GM18526 (cell line): ENCODE results near the gene IFT88.

Experiments
- POLR2A ChIP-seq: IDR thresholded peaks from 3 replicates; pipeline ENCODE4 v1.6.1; 2011; ENCODE audit not compliant: insufficient read length; ENCODE audit errors: extremely low read depth

The IFT88 gene

GRCh38 chr13:20585371-20585770 lies 18.4 kb downstream of the IFT88 start:
- no peak for TF ChIP-seq POLR2A

- TF ChIP-seq POLR2A: no peak
Measured at GRCh38 chr13:20588529-20589110, 21.7 kb downstream of the IFT88 start.

GRCh38 chr13:20590561-20590960 lies 23.6 kb downstream of the IFT88 start:
- no peak for TF ChIP-seq POLR2A

GRCh38 chr13:20592606-20593005 lies 25.6 kb downstream of the IFT88 start:
- TF ChIP-seq POLR2A: no peak

GRCh38 chr13:20594280-20594679 lies 27.3 kb downstream of the IFT88 start:
- no peak for TF ChIP-seq POLR2A

- TF ChIP-seq POLR2A: no peak
Measured at GRCh38 chr13:20607015-20607414, 40.1 kb downstream of the IFT88 start.

- TF ChIP-seq POLR2A: no peak
Measured at GRCh38 chr13:20608438-20609020, 41.6 kb downstream of the IFT88 start.

GRCh38 chr13:20609145-20609544 lies 42.2 kb downstream of the IFT88 start:
- TF ChIP-seq POLR2A: no peak

- no peak for TF ChIP-seq POLR2A
Measured at GRCh38 chr13:20610006-20610405, 43.0 kb downstream of the IFT88 start.

GRCh38 chr13:20616059-20616797 lies 49.3 kb downstream of the IFT88 start:
- no peak for TF ChIP-seq POLR2A

GRCh38 chr13:20623000-20623399 lies 56.0 kb downstream of the IFT88 start:
- TF ChIP-seq POLR2A: no peak

GRCh38 chr13:20624213-20624612 lies 57.3 kb downstream of the IFT88 start:
- no peak for TF ChIP-seq POLR2A

GRCh38 chr13:20633802-20634201 lies 66.8 kb downstream of the IFT88 start:
- no peak for TF ChIP-seq POLR2A

GRCh38 chr13:20636079-20636478 lies 69.1 kb downstream of the IFT88 start:
- no peak for TF ChIP-seq POLR2A

GRCh38 chr13:20637811-20638210 lies 70.9 kb downstream of the IFT88 start:
- no peak for TF ChIP-seq POLR2A

GRCh38 chr13:20647758-20648157 lies 80.8 kb downstream of the IFT88 start:
- TF ChIP-seq POLR2A: no peak

- TF ChIP-seq POLR2A: no peak
Measured at GRCh38 chr13:20652946-20653345, 86.0 kb downstream of the IFT88 start.

- no peak for TF ChIP-seq POLR2A
Measured at GRCh38 chr13:20654156-20654555, 87.2 kb downstream of the IFT88 start.
